Anterior cingulate cortex (tissue), 58 donors: ENCODE data around the gene PRAME.
"Not testable (repeated sequence)": the region's sequence is repeated elsewhere in the genome, so short reads cannot be mapped to it uniquely, and the experiment has no call there.

ENCODE experiments used
- DNase-seq, 58 donors: peaks; one replicate each; lab custom pipeline; 2025; lab: John Stamatoyannopoulos, UW

Gene PRAME

DNA sequence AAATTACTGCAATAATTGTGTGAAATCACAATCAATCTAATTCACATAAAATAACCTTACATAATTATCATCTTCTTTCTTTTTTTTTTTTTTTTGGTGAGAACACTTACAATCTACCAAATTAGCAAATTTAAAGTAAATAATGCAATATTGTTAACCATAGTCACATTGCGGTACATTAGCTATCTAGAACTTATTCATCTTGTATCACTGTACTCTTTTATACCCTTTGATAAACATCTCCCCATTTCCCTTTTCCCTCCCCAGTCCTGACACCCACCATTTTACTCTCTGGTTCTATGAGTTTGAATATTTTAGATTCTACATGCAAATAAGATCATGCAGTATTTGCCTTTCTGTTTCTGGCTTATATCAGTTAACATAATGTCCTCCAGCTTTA lies 24.0 kb upstream of the PRAME start:
- no peak for DNase-seq

DNA sequence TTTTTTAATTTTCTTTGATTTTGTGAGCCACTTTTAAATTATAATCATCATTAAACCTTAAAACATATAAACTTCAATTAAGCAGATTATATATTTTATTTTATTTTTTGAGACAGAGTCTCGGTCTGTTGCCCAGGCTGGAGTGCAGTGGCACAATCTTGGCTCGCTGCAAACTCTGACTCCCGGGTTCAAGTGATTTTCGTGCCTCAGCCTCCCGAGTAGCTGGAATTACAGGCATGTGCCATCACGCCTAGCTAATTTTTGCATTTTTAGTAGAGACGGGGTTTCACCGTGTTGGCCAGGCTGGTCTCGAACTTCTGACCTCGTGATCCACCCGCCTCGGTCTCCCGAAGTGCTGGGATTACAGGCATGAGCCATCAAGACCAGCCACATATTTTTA lies 22.5 kb upstream of the PRAME start:
- not testable (repeated sequence) for DNase-seq

DNA sequence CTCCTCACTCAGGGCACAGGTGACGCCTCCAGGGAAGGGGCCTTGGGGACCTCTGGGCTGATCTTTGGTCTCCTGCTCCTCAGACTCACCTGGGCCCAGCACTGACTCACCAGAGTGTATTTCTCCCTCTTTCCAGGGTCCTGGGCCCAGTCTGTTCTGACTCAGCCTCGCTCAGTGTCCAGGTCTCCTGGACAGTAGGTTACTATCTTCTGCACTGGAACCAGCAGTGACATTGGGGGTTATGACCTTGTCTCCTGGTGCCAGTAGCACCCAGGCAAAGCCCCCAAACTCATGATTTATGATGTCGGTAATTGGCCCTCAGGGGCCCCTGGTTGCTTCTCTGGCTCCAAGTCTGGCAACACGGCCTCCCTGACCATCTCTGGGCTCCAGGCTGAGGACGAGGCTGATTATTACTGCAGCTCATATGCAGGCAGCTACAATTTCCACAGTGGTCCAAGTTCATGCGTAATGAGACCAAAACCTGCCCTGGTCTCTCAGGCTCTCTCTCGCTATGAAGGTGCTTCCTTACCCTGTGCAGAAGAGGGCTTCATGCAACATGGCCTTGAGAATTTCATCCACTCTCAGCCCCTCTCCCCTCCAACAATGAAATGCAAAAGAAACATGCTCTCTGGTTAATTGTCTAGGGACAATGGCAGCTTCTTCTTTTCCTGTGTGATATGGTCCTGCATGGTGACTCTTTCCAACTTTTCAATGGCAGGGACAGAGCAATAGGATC lies 21.0 kb upstream of the PRAME start:
- DNase-seq, result no peak

- DNase-seq, result no peak
Observed at GRCh38 chr22:22578702-22579424, 19.8 kb upstream of the PRAME start.

- no peak for DNase-seq
Observed at GRCh38 chr22:22576989-22577427, 17.9 kb upstream of the PRAME start.

DNA sequence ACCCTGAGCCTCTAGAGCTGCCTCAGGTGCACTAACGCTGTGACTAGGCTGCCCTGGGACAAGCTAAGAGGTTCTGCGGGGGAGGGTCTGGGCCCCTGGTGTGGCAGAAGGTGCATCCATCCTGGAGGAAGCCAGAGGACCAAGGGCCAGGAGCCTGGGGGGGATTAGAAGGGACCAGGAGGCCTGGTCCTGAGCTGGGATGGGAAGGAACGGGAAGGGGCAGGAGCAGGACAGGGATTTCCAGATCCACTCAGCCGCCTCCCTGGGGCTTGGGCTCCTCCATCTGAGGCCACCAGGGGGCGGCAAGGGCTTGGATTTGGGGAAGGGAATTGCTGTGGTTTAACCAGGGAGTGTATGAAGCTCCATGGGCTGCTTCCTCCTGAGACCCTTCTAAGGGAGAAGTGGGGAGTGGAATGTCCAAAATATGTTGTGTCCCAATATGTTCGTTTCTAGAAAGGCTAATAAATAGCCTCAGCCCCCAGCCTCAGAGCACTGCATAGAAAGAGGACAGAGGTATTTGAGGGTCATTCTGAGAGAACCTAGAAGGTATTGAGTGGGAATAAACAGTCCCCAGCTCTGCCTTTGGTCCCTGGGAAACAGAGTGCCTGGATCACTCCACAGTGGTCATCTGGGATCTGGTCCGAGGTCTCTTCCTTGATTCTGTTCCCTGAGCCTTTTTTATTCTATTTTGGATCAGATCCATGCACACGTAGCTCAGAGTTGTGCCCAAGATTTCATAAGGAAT lies 17.4 kb upstream of the PRAME start:
- DNase-seq, result peak in 9 of 58 donors; percentile 1 to 19 (median 5)

DNA sequence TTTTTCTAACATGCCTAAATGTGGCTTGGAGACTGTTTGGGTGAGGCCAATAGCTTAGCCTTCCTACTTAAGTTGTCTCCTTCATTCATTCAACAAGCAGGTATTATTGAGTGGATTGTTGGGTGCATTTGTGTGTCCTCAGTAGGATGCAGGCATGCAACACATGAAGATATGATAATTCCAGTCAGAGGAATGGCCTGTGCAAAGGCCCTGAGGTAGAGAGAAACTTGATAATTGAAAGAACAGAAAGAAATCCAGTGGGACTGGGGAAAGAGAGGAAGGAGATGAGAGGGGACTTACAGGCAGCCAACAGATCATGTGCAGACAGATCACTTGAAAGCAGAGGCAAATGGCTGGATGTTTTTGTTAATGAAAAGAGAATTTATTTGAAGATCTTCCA lies 15.3 kb upstream of the PRAME start:
- no peak for DNase-seq

- no peak for DNase-seq
Observed at GRCh38 chr22:22573047-22573889, 14.2 kb upstream of the PRAME start.

- no peak for DNase-seq
Observed at GRCh38 chr22:22571862-22572261, 12.8 kb upstream of the PRAME start.

DNA sequence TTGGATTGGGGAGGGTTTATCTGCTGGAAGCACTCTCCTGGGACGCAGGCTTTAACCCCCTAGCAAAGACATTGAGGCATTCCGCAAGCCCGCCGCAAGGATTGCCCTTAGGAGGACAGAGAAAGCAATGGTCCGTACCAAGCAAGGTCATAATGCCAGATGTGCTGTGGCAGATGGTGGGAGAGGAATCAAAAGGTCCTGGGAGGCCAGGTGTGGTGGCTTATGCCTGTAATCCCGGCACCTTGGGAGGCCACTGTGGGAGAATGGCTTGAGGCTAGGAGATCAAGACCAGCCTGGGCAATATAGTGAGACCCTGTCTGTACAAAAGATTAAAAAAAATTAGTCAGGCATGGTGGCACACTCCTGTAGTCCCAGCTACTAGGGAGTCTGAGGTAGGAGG lies 12.4 kb upstream of the PRAME start:
- no peak for DNase-seq

DNA sequence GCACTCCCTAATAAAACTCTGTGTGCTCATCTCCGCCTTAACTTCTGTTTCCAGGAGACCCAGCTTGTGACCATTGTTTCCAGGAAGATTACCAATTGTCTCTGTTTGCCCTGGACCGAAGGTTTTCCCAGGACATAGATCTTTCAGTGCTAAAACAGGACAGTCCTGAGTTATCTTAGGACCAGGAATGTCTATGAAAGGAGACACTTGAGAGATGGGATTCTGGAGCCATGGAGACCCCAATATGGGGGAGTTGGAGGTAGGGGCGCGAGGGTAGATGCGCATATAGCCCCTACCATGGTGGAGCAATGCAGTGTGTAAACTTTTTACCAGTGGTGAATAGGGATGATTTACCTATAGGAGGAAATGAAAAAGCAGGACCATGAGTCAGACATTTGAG lies 10.2 kb upstream of the PRAME start:
- no peak for DNase-seq

DNA sequence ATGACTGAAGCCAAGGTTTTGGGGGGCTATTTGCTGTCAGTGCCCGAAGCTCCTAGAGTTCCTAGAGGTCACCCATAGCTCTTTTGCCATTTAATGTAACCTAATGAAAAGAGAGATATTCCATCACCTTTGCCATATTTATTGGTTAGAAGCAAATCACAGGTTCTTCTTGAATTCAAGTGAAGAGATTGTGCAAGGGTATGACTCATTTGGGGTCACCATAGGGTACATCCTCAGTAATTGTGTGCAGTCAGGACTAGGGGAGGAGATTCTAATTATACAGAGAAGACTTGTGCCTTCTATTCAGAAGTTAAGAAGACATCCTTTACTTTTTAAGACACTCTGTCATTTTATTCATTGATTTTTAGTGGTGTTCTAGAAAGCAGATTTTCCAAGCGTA lies 6.9 kb upstream of the PRAME start:
- DNase-seq, result no peak

- DNase-seq, result no peak
Observed at GRCh38 chr22:22558071-22558971, 744 bp downstream of the PRAME start.

GRCh38 chr22:22556995-22557925 lies 1.8 kb downstream of the PRAME start:
- DNase-seq, result no peak

GRCh38 chr22:22556578-22556977 lies 2.5 kb downstream of the PRAME start:
- DNase-seq, result no peak

GRCh38 chr22:22555596-22555995 lies 3.5 kb downstream of the PRAME start:
- no peak for DNase-seq

DNA sequence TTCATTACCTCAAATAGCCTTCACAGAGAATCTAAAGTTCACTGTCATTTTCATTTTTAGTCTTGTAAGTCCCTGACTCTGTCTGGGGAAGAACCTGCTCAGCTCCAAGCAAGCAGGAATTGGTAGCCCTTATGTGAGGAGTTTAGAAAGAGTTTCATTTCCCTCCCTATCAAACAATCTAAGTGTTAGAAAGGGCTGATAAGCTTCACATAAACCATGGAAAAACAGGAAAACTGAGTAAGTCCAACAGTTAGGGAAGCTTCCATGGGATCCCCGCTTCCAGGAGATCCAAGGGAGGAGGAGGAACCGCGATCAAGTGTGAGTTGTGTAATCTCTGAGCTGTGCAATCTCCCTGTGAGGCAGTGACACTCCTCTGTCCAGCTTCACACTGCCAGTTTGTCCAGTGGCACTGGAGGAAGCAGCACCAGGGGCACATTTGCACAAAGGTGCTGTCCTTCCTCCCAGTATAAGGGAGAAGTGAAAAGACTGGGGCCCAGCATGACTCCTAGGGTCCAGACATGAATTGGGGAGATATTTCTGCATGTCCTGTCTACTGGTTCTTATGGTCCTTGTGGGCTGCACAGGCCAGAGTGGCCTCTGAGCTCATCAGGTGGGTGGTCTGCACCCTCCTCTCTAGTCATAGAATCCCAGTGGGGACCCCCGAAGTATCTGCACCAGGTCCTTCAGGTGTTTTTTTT lies 4.3 kb downstream of the PRAME start:
- no peak for DNase-seq
